ENCODE results near the gene ZNF587B. TPM values are rescaled to one million over a fixed set of nuclear protein-coding genes. Genes with fewer than 3 reads are reported as not detected.
"Not testable (repeated sequence)": the region's sequence is repeated elsewhere in the genome, so short reads cannot be mapped to it uniquely, and the experiment has no call there.

Gene ZNF587B
- total RNA-seq, result 10 to 100 TPM; 19.8 to 20.2 TPM

DNA sequence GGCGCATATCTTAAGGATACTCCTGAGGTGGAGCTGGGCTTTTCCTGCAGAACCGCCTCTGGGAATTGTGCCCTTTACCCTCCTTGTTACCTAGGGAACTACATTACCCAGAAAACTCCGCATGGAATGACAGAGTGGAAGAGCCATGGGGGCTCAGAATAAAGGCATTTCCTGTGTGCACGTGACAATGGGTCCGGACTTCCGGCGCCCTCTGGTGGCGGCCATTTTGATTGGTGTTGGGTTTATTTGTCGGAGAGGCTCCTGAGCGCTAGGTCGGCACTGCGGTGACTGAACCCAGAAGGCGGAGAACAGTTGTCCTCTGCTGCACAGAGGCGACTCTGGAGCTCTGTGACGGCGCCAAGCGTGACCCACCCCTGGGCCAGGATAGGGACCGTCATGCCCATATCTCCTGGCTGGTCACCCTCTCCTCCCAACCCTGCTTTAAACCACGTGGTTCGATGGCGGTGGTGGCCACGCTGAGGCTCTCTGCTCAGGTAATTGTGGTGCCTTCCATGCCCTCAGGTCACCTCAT lies at the start of gene ZNF587B:
ZNF587B (plus strand) TSS at position 229 of the 532 bp plus-strand sequence; CDS start at position 459, 230 bp downstream.
- Mint-ChIP-seq H3K27ac (peak within 1 kb of the TSS; percentile 46), H3K4me3 (peak within 1 kb of the TSS; percentile 12), H3K36me3 (ENCODE audit: low read depth) (peaks cover 49% of the 10 kb centered on the region), H3K9me3 (no peaks in the 10 kb centered on the region), H3K27me3 (no peaks in the 10 kb centered on the region), H3K4me1 (ENCODE audit: low read depth) (peaks cover 24% of the 10 kb centered on the region)
- intact Hi-C loops (cut with micrococcal nuclease), result no loop called here
- ChIA-PET POLR2A (no interaction called here), CTCF (interaction anchor here (0.9 to 1.5 kb wide), 3 partner anchors 10 to 86 kb away, joined by 3 to 4 read pairs (median 3); no protein-coding TSS in a partner anchor)
- peak; percentile 63 for DNase-seq
- ATAC-seq, result peak; percentile 68
- peak; percentile 28 for TF ChIP-seq CTCF (IDR thresholded peaks at IDR 0.05)

DNA sequence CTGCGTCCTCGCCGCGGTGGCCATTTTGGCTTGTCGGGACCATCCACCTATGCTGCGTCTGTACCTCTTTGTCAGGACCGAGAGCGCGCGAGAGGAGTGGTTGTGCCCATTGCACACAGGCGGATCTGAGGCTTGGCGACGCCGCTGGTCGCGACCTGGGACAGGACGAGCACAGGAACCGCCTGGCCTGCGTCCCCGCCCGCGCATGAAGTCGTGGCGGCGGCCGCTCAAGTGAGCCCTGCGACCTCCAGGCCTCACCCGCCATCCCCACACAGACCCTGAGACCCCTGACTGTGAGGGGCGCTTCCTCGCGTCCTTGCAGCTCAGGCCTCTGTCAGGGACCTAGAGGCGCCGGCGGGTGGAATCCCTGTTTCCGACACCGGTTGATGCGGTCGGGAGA lies 43.8 kb upstream of the ZNF587B start:
- Mint-ChIP-seq H3K27ac (no peak overlapping the region), H3K27me3 (no peaks in the 10 kb centered on the region), H3K4me3 (no peak overlapping the region), H3K4me1 (ENCODE audit: low read depth) (peaks cover 5% of the 10 kb centered on the region), H3K9me3 (peaks cover 43% of the 10 kb centered on the region), H3K36me3 (ENCODE audit: low read depth) (peaks cover 83% of the 10 kb centered on the region)
- intact Hi-C loops (cut with micrococcal nuclease), result no loop called here
- ChIA-PET POLR2A (no interaction called here), CTCF (no interaction called here)
- ATAC-seq (no peak), DNase-seq (no peak)
- no peak for TF ChIP-seq CTCF (IDR thresholded peaks at IDR 0.05)

GRCh38 chr19:57786906-57787305 lies 43.2 kb upstream of the ZNF587B start:
- Mint-ChIP-seq H3K27me3 (no peaks in the 10 kb centered on the region), H3K4me3 (no peak overlapping the region), H3K36me3 (ENCODE audit: low read depth) (peaks cover 83% of the 10 kb centered on the region), H3K4me1 (ENCODE audit: low read depth) (peaks cover 5% of the 10 kb centered on the region), H3K9me3 (peaks cover 42% of the 10 kb centered on the region), H3K27ac (no peak overlapping the region)
- ATAC-seq (no peak), DNase-seq (no peak)
- CTCF ChIA-PET, result no interaction called here
- intact Hi-C loops (cut with micrococcal nuclease), result no loop called here
- POLR2A ChIA-PET, result interaction anchor here (1.4 kb wide), 1 partner anchor 78 kb away, joined by 3 read pairs; the partner anchor contains the start of gene ZNF154
- no peak for TF ChIP-seq CTCF (IDR thresholded peaks at IDR 0.05)

DNA sequence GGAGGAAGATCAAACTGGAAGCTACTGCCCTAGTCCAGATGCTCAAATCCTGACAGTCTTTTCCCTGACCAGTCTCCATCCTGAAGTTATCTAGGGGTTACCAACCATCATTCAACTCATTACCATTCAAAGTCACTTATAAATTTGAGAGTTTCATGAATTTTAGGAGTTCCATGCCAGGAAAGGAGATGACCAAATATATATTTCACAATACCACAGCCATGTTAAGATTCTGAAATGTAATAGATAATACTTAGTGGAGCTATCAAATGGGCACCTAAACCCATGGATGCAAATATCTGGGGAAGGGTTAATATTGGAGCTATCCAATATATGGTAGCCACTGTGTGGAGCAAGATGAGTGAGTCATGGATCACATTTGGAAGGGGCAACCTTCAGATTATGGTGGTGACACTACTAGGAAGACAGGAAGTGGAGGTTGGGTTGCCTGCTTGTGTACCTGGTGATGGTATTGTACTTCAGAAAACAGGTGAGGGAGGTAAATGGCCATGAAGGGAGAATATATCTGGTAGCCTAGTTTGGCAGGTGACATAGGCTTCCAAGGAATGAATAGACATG lies 41.9 kb upstream of the ZNF587B start:
- Mint-ChIP-seq H3K9me3 (peaks cover 40% of the 10 kb centered on the region), H3K36me3 (ENCODE audit: low read depth) (peaks cover 82% of the 10 kb centered on the region), H3K27ac (no peak overlapping the region), H3K4me3 (no peak overlapping the region), H3K27me3 (no peaks in the 10 kb centered on the region), H3K4me1 (ENCODE audit: low read depth) (peaks cover 5% of the 10 kb centered on the region)
- ATAC-seq (no peak), DNase-seq (no peak)
- no peak for TF ChIP-seq CTCF (IDR thresholded peaks at IDR 0.05)
- intact Hi-C loops (cut with micrococcal nuclease), result no loop called here
- CTCF ChIA-PET, result no interaction called here
- POLR2A ChIA-PET, result interaction anchor here (1.4 kb wide), 1 partner anchor 79 kb away, joined by 3 read pairs; the partner anchor contains the start of gene ZNF154

DNA sequence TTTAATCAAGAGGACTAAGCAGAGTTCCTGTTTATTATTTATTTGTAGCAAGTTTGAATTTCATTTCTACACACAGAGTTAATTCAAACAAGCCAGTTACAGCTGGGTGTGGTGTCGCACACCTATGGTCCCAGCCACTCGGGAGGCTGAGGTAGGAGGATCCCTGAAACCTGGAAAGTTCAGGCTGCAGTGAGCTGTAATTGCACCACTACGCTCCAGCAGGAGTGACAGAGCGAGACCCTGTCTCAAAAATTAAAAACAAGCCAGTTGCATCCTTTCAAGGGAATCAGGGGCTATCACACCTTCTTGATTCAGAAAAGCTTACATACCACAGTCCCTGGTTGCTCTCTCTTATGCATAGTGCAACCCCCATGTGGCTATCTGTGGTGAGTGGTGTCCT lies 40.8 kb upstream of the ZNF587B start:
- intact Hi-C loops (cut with micrococcal nuclease), result no loop called here
- ChIA-PET POLR2A (no interaction called here), CTCF (no interaction called here)
- no peaks in the 10 kb centered on the region for H3K27me3 Mint-ChIP-seq
- H3K27ac Mint-ChIP-seq, result no peak overlapping the region
- DNase-seq, result no peak
- H3K9me3 Mint-ChIP-seq, result peaks cover 40% of the 10 kb centered on the region
- peaks cover 85% of the 10 kb centered on the region for H3K36me3 Mint-ChIP-seq (ENCODE audit: low read depth)
- ATAC-seq, result no peak
- H3K4me1 Mint-ChIP-seq (ENCODE audit: low read depth), result peaks cover 5% of the 10 kb centered on the region
- H3K4me3 Mint-ChIP-seq, result no peak overlapping the region
- no peak for TF ChIP-seq CTCF (IDR thresholded peaks at IDR 0.05)

- intact Hi-C loops (cut with micrococcal nuclease); H3K4me1 Mint-ChIP-seq (ENCODE audit: low read depth); H3K27me3 Mint-ChIP-seq; CTCF ChIA-PET; H3K4me3 Mint-ChIP-seq; H3K27ac Mint-ChIP-seq; POLR2A ChIA-PET; DNase-seq; H3K9me3 Mint-ChIP-seq; ATAC-seq: not testable (repeated sequence)
- H3K36me3 Mint-ChIP-seq (ENCODE audit: low read depth), result peaks cover 48% of the 10 kb centered on the region
These were observed 33.5 kb upstream of the ZNF587B start for GRCh38 chr19:57796580-57796979.
